Loucy (cell line): ENCODE results near the gene ZFYVE28.

Source experiments
- CTCF ChIP-seq: fragments of 200-600 bp; sonication (generic); conservative IDR thresholded peaks from 2 replicates; pipeline ENCODE4 v1.5.1; 2014; ENCODE audit warnings: mild to moderate bottlenecking, antibody characterized with exemption, low read length
- EZH2phosphoT487 ChIP-seq: fragments of 200-600 bp; IDR thresholded peaks from 2 replicates; pipeline ENCODE4 v1.6.1; 2018; ENCODE audit warnings: antibody characterized with exemption, mild to moderate bottlenecking, moderate library complexity, borderline replicate concordance

DNA sequence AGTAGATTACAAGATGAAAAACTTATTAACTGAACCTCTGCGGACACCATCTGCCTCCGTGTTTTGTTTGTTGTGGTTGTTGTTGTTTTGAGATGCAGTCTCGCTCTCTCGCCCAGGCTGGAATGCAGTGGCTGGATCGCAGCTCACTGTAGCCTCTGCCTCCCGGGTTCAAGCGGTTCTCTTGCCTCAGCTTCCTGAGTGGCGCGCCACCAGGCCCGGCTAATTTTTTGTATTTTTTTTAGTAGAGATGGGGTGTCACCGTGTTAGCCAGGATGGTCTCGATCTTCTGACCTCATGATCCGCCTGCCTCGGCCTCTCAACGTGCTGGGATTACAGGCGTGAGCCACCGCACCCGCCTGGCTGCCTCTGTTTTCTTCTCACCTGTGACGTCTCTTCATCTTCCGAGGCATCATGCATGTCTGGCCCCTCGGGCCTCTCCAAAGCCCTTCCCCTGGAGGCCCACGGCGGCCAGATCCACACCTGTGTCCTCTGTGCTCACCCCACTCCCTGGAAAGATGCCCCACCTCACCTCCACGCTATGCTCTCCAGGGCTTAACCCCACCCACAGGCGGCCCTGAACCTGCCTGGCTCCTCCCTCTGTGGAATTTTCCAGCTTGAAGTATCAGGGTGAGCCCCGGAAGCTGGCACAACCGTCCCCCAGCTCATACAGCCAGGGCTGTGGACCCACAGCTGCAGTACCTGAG lies 79.5 kb downstream of the ZFYVE28 start:
- TF ChIP-seq CTCF (no peak), EZH2phosphoT487 (no peak)
